GM21367 (cell line): ENCODE data around the gene GALNT17.

Experiments
- ATAC-seq: cut with Tn5 transposase; IDR thresholded peaks from one replicate; pipeline ENCODE4 v1.9.1; 2021; ENCODE audit not compliant: unreplicated experiment

GALNT17 gene

DNA sequence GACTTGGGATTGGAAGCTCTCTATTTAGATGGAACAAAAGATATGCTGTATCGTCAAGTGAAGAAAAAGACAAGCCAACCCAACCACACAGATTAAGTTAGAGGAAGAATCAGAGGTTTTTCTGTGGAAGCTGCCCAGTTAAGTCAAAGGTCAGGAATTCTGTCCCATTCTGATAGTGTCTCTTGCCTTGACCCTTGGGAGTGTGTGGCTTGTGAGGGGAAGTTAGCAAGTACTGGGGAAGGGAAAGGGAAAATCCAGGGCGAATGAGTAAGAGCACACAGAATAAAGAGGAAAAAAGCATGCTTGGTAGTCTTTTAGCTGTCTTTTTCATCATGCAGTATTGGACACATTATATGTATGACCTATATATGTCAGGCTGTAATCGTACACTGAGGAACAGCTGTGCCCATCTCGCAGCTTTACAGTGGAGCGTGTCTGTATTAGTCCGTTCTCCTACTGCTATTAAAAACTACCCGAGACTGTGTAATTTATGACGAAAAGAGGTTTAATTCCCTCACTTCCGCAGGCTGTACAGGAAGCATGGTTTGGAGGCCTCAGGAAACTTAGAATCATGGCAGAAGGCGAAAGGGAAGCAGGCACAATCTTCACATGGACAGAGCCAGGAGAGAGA lies 197.2 kb downstream of the GALNT17 start:
- ATAC-seq, result no peak

DNA sequence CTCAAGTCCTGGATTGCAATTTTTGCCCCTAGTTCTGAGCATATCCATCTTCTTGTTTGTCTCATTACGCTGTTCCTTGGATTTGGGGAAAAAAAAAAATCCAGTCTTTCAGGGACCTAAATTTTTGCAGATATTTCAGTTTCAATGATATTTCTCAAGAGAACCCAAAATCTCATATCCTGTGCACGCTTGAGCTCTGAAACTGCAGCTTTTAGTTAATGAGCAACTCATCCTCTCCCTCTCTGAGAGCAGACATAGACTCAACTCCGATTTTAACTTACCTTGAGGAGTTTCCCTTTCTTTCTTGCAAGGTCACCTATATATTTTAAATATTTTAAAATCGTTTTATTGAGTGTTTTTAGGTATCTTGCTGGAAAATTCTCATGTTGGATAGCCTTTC lies 200.3 kb downstream of the GALNT17 start:
- ATAC-seq, result no peak

- ATAC-seq, result no peak
Measured at GRCh38 chr7:71334541-71334940, 202.6 kb downstream of the GALNT17 start.

DNA sequence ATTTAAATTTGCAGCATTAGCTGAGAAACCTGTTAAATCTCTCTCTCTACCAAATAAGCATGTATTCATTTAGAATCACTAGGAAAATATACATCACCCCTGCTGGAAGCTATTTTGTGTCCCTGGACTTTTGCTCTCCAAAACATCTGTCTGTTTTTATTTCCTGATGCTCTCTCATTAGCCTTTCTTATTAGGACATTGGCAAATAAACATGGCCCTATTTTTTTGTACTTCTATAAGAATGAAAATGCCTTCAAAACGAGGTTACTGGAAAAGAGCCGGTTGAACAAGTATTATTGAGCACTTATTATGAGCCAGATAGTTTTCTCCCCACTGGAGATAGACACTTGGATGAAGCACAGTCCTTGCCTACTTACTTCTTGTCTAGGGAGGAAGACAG lies 206.9 kb downstream of the GALNT17 start:
- no peak for ATAC-seq

- ATAC-seq, result no peak
Measured at GRCh38 chr7:71339924-71340323, 208.0 kb downstream of the GALNT17 start.

DNA sequence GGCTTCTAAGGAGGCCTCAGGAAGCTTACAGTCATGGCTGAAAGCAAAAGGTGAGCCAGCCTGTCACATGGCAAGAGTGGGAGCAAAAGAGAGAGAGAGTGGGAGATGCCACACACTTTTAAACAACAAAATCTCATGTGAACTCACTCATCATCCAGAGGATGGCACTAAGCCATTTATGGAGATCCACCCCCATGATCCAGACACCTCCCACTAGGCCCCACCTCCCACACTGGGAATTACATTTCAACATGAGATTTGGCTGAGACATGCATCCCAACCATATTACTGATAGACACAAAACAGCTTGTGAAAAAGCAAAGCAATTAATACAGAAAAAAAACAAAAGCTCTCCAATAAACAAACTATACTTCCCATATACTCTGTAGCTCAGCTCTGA lies 210.3 kb downstream of the GALNT17 start:
- no peak for ATAC-seq

DNA sequence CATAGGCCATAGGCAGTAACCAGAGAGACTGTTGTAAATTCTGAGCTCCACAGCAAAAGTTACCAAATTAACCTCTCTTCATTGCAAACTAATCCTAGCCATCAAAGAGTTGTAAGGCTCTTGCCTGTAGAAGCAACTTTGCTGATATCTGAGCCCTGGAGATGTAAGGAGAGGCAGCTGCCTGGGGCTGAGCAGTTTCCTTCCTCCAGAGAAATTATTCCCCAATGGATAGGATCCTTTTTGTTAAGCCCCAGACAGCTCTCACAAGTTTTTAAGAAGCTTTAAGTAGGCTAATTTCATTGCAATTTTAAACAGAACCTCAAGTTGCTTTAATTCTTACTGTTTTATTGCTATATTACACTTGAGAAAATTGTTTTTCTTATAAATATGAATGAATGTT lies 211.1 kb downstream of the GALNT17 start:
- no peak for ATAC-seq

DNA sequence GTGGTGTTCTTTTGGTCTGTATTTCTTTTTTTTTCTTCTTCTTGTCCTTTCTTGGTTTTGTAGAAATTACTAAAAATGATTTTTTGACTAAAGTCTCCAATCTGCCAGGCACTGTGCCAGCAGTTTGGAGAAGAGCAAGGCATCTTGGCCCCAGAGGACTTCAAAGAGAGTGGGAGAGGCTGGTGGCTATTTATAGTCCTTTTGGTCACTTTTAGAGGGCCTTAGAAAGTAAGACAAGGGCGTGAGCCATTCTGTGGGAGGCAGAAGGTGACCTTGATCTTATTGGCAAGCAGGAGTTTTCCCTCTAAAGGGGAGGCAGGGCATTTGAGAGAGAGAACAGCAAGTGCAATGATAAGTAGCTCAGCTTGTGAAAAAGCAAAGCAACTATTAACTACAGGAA lies 211.9 kb downstream of the GALNT17 start:
- ATAC-seq, result no peak

DNA sequence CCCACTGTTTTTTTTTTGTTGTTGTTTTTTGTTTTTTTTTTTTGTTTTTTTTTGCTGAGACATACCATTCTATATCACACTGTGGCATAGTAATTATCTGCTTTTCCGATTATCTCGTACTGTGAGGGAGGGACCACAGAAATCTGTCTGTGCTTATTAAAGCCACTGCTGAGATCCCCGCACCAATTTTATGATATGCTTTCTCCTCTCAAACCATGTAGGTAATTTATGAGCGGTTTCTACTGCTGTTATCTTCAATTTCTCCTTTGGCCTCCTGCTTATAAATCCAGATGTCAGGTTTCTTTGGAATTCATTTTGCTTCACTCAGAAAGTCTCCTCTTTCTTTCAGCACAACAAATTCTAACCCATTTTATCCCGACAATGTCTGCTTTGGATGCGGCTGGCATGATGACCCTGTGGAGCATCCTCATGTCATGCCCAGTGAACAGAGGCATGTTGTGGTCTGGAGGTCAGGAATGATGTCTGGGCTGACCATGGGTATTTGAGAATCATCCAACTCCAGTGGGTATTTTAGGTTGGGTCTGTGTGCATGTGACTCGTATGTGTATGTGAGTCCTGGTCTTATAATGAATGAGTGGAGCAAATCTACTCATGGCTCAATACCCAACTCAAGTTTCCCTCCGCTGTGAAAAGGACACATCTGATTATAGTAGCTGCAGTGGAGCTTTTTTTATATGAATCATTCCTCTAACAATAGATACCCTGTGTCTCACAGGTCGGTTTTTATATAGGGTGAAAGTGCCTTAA lies 213.4 kb downstream of the GALNT17 start:
- no peak for ATAC-seq

DNA sequence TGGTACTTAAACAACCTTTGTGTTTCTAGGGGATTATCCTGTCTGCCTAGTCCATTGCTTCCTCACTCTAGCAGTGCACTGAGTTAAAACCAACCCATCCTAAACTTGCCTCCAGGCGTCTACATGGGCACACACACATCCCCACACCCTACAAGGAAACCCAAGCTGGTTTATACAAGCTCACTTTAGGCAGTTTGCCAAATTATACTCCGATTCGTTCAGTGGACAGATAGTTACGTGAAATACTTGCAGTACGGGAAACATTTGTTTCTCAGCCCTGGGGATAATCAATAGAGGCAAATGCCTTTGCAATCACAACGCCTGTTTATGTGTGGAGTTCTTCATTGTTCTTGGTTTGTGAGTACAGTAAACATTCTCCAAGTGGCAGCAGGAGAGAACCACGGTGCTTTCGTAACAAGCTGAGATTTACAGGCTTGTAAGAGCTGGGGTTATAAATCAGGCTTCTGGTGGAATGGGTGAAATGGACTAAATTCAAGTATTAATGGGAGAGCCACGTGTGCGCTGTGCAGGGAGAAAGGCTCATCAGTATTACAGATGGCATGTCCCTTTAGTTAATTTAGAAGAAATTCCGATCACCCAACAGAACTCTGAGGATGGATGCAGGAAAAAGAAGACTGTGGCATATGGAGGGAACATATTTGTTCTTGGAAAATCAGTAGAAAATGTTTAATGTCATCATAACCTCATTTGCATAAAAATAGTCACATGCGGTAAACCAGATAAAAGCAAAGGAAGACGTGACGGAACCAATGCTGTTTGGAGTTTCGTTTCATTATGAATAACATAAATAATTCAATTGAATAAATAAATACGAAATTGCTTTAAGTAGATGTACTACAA lies 217.1 kb downstream of the GALNT17 start:
- no peak for ATAC-seq

DNA sequence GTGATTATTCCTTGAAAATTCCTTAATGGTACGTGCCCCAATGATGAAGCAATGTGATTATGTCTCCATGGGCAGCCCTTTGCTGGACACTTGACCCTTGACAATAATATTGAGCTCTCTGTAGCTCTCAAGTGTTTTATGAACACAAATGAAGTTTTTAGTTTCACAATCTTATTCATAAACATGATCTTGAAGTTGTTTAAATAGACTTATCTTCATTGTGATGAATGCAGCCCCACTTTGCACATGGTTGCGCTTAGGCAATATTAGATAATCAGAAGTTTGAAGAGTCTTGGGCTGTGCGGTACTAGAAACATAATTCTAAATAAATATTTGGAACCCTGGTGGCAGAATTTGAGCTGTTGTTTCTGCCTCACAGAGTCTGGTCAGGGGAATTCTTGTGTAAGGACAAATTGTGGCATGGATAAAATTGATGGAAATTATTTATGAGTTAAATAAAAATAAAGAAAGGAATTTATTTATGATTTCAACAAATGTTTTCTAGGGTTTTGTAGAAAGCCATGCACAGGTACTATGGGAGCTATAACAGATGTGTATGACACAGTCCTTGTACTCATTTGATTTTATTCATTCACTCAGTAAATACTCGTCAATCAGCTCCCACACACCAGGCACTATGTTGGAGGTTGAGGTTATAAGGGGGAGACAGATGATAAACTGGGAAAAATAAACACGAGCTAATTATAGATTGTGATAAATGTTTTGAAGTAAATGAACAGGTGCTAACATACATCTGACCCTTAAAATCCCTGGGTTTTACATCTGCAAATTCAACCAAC lies 217.9 kb downstream of the GALNT17 start:
- ATAC-seq, result no peak

GRCh38 chr7:71350680-71351079 lies 218.7 kb downstream of the GALNT17 start:
- no peak for ATAC-seq

DNA sequence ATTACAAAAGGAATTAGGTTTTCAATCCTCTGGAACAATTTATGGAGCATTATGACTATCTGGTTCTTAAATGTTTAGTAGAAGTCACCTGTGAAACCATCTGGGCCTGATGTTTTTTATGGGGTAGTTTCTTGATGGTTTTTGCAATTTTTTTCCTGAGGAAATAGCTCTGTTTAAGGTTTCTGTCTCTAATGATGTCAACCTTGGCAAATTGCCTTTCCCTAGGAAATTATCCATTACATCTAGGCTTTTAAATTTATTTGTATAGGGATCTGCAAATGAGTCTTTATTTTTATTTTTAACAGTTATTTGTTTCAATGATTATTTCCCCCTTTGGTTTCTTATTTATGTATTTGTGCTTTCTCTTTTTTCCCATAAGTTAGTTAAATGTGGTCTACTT lies 222.8 kb downstream of the GALNT17 start:
- no peak for ATAC-seq

DNA sequence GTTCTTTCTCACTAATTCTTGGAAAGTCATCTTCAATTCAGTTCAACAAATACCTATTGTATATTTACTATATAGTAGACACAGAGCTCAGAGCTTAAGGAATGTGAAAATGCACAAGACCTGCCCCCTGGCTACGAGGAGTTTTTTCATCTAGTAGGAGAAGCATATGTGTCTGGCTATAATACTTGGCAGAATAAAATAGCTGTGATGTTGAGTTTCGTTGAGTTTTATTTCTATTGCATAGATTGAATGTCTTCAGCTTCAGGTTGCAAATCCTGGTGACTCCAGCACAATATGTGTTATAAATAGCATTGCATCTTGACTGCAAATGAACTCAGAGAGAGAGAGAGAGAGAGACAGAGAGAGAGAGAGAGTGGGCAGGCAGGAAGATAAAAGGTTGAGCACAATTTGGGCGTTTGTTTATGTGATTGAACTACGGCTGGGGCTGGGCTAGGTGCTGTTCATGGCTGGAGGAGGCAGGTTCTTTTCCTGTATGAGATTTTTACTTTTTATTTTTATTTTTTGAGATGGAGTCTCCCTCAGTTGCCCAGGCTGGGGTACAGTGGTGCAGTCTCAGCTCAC lies 229.6 kb downstream of the GALNT17 start:
- ATAC-seq, result no peak

GRCh38 chr7:71362240-71362639 lies 230.3 kb downstream of the GALNT17 start:
- no peak for ATAC-seq

DNA sequence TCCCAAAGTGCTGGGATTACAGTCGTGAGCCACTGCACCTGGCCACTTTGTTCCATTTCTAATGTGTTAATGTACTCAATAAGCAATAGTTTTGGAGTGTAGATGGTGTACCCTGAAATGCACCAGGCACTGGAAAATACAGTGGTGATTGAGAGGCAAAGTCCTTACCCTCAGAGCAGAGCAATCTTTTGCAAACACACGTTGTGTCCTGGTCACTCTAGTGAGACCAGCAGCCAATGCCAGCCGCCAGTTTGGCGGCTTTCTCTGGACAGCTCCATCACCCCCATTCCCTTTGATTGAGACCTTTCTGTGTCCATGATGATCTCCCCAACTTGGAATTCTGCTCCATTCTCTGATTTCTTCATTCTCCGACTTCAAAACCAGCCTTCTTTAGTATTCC lies 231.3 kb downstream of the GALNT17 start:
- ATAC-seq, result no peak

- ATAC-seq, result no peak
Measured at GRCh38 chr7:71363627-71364026, 231.7 kb downstream of the GALNT17 start.

- no peak for ATAC-seq
Measured at GRCh38 chr7:71364551-71364950, 232.6 kb downstream of the GALNT17 start.

DNA sequence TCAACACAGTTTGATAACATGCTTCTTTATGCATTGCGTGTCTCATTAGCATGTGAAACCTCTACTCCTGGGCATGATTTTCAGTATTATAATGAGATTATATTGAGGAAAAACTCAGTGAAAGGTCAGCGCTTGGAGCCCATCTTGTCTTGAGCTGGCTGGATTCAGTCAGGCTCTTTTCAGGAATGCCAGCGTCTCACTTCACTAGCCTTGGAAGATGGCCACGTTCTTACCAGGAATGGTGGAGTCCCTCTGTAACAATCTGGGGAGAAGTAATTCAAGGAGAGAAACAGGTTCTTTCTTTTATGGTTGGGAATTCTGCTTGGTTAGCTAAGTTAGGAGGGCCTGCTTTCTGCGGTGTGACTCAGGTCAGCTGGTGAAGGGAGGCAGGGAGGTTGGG lies 241.0 kb downstream of the GALNT17 start:
- ATAC-seq, result no peak

DNA sequence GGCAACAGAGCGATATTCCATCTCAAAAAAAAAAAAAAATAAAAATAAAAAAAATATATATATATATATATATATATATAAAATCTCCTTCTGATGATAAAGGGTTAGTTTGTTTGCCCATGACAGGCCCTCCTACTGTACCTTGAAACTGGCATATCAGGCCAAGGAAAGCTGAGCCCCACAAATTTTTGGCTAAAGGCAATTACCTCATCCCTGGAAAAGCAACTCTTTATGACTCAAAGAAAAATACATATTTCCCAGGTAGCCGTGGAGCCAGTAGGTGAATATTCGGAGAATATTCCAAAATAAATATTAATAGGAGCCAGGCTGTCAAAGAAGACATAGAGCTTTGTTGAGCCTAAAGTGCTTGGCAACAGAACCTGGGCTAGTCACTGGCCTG lies 245.1 kb downstream of the GALNT17 start:
- no peak for ATAC-seq

DNA sequence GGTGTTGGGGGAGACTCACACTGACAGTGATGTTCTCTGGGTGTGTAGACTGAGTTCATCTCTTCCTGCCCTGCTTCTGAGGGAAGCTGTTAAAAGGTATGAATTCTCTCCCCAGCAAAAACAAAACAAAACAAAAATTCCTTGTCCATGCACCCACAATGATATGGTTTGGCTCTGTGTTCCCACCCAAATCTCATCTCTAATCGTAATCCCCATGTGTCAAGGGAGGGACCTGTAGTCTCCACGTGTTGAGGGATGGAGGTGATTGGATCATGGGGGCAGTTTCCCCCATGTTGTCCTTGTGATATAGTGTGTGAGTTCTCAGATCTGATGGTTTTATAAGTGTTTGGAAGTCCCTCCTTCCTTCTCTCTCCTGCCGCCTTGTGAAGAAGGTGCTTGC lies 245.5 kb downstream of the GALNT17 start:
- ATAC-seq, result no peak
